GM23248 (cell line): Measurements from ENCODE around the gene GPX3. TPM values are rescaled to one million over a fixed set of nuclear protein-coding genes. Genes with fewer than 3 reads are reported as not detected.
A peak's percentile ranks its signal among the peaks of the same experiment; 100 is the strongest.

Source experiments
- DNase-seq: peaks from one replicate; pipeline ENCODE4 v3.0.0-alpha.2; 2015
- H2AFZ ChIP-seq: fragments of 200-600 bp; sonication (generic); 2 replicates; pipeline ENCODE4 v1.6.1; 2016; ENCODE audit warnings: antibody characterized with exemption
- H3F3A ChIP-seq: fragments of 200-600 bp; sonication (generic); 2 replicates; pipeline ENCODE4 v1.6.1; 2016; ENCODE audit warnings: mild to moderate bottlenecking, antibody characterized with exemption, mixed run types; ENCODE audit not compliant: insufficient read depth
- H3K27ac ChIP-seq: fragments of 200-600 bp; sonication (generic); 2 replicates; pipeline ENCODE4 v1.5.1; 2016; ENCODE audit warnings: mild to moderate bottlenecking
- H3K27me3 ChIP-seq: fragments of 200-600 bp; sonication (generic); replicated peaks from 2 replicates; pipeline ENCODE4 v1.6.1; 2016; ENCODE audit warnings: mild to moderate bottlenecking; ENCODE audit not compliant: insufficient read depth
- H3K36me3 ChIP-seq: fragments of 200-600 bp; sonication (generic); 2 replicates; pipeline ENCODE4 v1.6.1; 2016; ENCODE audit warnings: low read depth, mild to moderate bottlenecking
- H3K4me1 ChIP-seq: fragments of 200-600 bp; sonication (generic); 2 replicates; pipeline ENCODE4 v1.6.1; 2016; ENCODE audit warnings: mild to moderate bottlenecking; ENCODE audit not compliant: insufficient read depth
- H3K4me2 ChIP-seq: fragments of 200-600 bp; sonication (generic); one replicate; pipeline ENCODE4 v1.6.1; 2016; ENCODE audit warnings: mild to moderate bottlenecking; ENCODE audit not compliant: unreplicated experiment
- H3K4me3 ChIP-seq: fragments of 200-600 bp; sonication (generic); 2 replicates; pipeline ENCODE4 v1.5.1; 2016; ENCODE audit warnings: mild to moderate bottlenecking
- H3K79me2 ChIP-seq: fragments of 200-600 bp; sonication (generic); 2 replicates; pipeline ENCODE4 v1.6.1; 2016; ENCODE audit warnings: mild to moderate bottlenecking; ENCODE audit not compliant: insufficient read depth
- H3K9ac ChIP-seq: fragments of 200-600 bp; sonication (generic); 2 replicates; pipeline ENCODE4 v1.6.1; 2016; ENCODE audit warnings: mild to moderate bottlenecking
- H3K9me2 ChIP-seq: fragments of 200-600 bp; sonication (generic); 2 replicates; pipeline ENCODE4 v1.6.1; 2016; ENCODE audit warnings: mixed run types, mild to moderate bottlenecking, moderate library complexity; ENCODE audit not compliant: insufficient read depth
- H3K9me3 ChIP-seq: fragments of 200-600 bp; sonication (generic); one replicate; pipeline ENCODE4 v1.6.1; 2017; ENCODE audit warnings: low read depth
- H4K20me1 ChIP-seq: fragments of 200-600 bp; sonication (generic); 2 replicates; pipeline ENCODE4 v1.6.0; 2016; ENCODE audit not compliant: insufficient read depth
- EZH2 ChIP-seq: fragments of 200-600 bp; sonication (generic); IDR thresholded peaks from 2 replicates; pipeline ENCODE4 v1.6.1; 2018; ENCODE audit warnings: antibody characterized with exemption, mild to moderate bottlenecking; ENCODE audit not compliant: insufficient read depth, poor library complexity, severe bottlenecking
- EZH2phosphoT487 ChIP-seq: fragments of 200-600 bp; sonication (generic); IDR thresholded peaks from 2 replicates; pipeline ENCODE4 v1.6.1; 2018; ENCODE audit warnings: antibody characterized with exemption, moderate library complexity, mild to moderate bottlenecking, low read depth; ENCODE audit not compliant: insufficient read depth
- WGBS, 2 experiments: methylation state at CpG; one replicate each; pipeline ENCODE4 v1.1.6; 2015 to 2017; ENCODE audit warnings: low lambda C conversion rate in 2 of 2, low coverage in 1 of 2; ENCODE audit errors: missing lambda C conversion rate in 2 of 2; 5-methylcytosine and 5-hydroxymethylcytosine counted together
- in situ Hi-C: fragments of 300-500 bp; cut with MboI; formaldehyde crosslinking; loops from 2 replicates; pipeline ENCODE4 v1.15.0; 2020
- polyA plus RNA-seq: library from polyadenylated mRNA; unstranded; fragments of >200 nt; fragmentation: Nextera tagmentation; extraction: Ambion mirVana; gene quantifications from 2 replicates; pipeline ENCODE4 v1.2.1, GENCODE V29; 2016
- total RNA-seq: library from RNA; depleted of rRNA; stranded (reverse); fragments of >200 nt; shearing (Covaris generic); gene quantifications from 2 replicates; pipeline ENCODE4 v1.2.3, GENCODE V29; 2014

The GPX3 gene
- total and polyA plus RNA-seq, 2 experiments from 2014 or later, result 3.0 to 4.2 TPM

DNA sequence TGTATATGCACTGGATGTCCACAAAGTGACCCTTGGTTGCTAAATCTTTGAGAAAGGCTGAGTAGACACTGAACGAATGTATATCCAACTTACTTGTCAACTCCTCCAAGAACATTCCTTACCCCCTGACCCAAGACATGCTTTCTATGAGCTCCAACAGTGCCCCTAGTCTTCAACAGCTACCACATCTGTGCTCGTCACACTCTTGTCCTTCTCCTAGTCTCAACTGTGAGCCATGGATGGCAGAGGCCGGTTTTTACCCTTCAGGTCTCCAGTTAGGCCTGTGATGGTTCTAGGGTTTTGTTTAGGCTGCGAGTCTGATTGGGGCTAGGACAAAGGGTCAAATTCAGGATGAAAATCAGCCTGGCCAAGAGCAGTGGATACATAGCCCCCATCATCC, 19.0 kb upstream of the GPX3 start:
- no peaks in the 10 kb centered on the region for H3K79me2 ChIP-seq
- no peak overlapping the region for H3K4me2 ChIP-seq
- no peak overlapping the region for H3K9ac ChIP-seq
- H4K20me1 ChIP-seq, result no peaks in the 10 kb centered on the region
- H3K27ac ChIP-seq, result no peak overlapping the region
- peaks cover 7% of the 10 kb centered on the region; the same call in 1 of the 2 replicates for H3K4me1 ChIP-seq
- in situ Hi-C loops, result no loop called here
- 77 to 84% methylated on average over 4 of the region's 4 CpGs for WGBS, 2 experiments
- DNase-seq, result no peak
- H3F3A ChIP-seq, result no peaks in the 10 kb centered on the region
- H2AFZ ChIP-seq, result no peak overlapping the region
- H3K27me3 ChIP-seq, result no peaks in the 10 kb centered on the region
- no peaks in the 10 kb centered on the region for H3K9me2 ChIP-seq
- H3K36me3 ChIP-seq, result no peaks in the 10 kb centered on the region
- TF ChIP-seq EZH2phosphoT487 (no peak), EZH2 (no peak)
- H3K4me3 ChIP-seq, result no peak overlapping the region
- no peaks in the 10 kb centered on the region for H3K9me3 ChIP-seq

DNA sequence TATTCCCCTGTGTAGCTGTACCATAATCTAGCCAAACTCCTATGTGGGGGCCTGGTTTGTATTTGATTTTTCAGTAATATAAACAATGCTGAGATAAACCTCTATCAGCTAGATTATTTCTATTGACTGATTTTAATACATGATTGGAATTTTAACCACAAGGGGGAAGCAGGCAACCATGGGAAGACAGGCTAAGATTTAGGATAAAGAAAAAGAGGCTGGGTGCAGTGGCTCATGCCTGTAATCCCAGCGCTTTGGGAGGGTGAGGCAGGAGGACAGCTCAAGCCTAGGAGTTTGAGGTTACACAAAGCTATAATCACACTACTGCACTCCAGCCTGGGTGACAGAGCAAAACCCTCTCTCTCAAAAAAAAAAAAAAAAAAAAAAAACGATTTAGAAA, 18.1 kb upstream of the GPX3 start:
- DNase-seq, result peak; percentile 56
- Histone ChIP-seq H3K9me2 (no peaks in the 10 kb centered on the region), H2AFZ (no peak overlapping the region), H3K79me2 (no peaks in the 10 kb centered on the region), H3K9me3 (no peaks in the 10 kb centered on the region), H3K27me3 (no peaks in the 10 kb centered on the region), H3K4me3 (no peak overlapping the region), H3K9ac (no peak overlapping the region), H4K20me1 (no peaks in the 10 kb centered on the region), H3K36me3 (no peaks in the 10 kb centered on the region), H3K4me1 (peaks cover 8% of the 10 kb centered on the region; the same call in 1 of the 2 replicates), H3F3A (no peaks in the 10 kb centered on the region), H3K4me2 (no peak overlapping the region), H3K27ac (no peak overlapping the region)
- 6 to 18% methylated on average over 2 of the region's 2 CpGs for WGBS, 2 experiments
- in situ Hi-C loops, result no loop called here
- no peak for TF ChIP-seq EZH2
- no peak for TF ChIP-seq EZH2phosphoT487

DNA sequence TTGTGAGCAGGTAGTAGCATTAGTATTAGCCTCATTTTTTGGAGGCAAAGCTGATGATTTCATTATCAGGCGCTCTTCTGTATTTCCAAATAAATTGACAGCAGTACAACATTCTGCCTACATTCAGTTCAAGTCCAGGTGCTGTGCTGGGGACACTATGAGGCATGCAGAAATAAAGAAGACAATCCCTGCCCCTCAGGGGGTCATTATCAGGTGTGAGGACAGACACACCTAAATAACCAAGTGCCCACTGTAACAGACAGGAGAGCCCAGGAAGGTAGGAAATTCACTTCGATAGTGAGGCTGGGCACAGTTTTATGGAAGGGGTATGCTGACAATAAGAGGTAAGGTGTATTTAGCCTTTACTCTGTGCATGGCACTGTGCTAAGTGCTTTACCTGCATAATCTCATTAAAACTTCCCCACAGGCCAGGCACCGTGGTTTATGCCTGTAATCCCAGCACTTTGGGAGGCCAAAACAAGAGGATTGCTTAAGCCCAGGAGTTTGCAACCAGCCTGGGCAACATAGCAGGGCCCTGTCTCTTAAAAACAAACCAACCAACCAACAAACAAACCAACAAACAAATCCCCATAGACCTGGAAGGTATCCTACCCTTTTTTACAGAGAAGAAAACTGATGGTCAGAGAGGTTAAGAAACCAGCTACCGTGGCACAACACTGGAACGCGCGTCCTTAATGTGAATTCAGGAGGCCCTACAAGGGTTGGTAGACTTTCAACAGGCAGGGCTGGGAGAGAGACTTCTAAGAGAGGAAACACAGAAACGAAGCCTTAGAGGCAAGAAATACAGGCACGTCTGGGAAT, 17.5 kb upstream of the GPX3 start:
- Histone ChIP-seq H3K36me3 (no peaks in the 10 kb centered on the region), H3F3A (no peaks in the 10 kb centered on the region), H3K9ac (no peak overlapping the region), H3K4me2 (no peak overlapping the region), H2AFZ (no peak overlapping the region), H3K27me3 (no peaks in the 10 kb centered on the region), H3K79me2 (no peaks in the 10 kb centered on the region), H3K4me1 (peaks cover 8% of the 10 kb centered on the region; the same call in 1 of the 2 replicates), H3K9me2 (no peaks in the 10 kb centered on the region), H3K4me3 (no peak overlapping the region), H3K9me3 (no peaks in the 10 kb centered on the region), H3K27ac (no peak overlapping the region), H4K20me1 (no peaks in the 10 kb centered on the region)
- WGBS, 2 experiments, result 65 to 76% methylated on average over 9 of the region's 9 CpGs
- no peak for DNase-seq
- TF ChIP-seq EZH2phosphoT487, result no peak
- no peak for TF ChIP-seq EZH2
- in situ Hi-C loops, result no loop called here

DNA sequence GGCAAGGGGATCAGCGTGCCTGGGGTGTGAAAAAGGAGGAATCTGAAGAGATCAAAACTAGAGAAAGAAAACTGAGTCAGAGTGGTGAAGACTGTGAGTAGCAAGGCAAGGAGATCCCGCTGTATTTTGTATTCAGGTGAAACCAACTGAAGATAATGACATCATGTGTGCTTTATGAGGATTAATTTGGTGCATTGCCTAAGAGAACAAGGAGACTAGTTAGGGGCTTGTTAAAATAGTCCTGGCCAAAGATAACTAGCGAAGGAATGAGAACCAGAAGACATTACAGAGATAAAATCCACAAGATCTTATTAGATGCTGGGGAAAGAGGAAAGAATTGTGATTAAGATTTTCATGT, 16.9 kb upstream of the GPX3 start:
- no peaks in the 10 kb centered on the region for H4K20me1 ChIP-seq
- DNase-seq, result no peak
- no peaks in the 10 kb centered on the region for H3K27me3 ChIP-seq
- in situ Hi-C loops, result no loop called here
- no peaks in the 10 kb centered on the region for H3K36me3 ChIP-seq
- peaks cover 8% of the 10 kb centered on the region; the same call in 1 of the 2 replicates for H3K4me1 ChIP-seq
- no peaks in the 10 kb centered on the region for H3K9me3 ChIP-seq
- H3K4me2 ChIP-seq, result no peak overlapping the region
- H3K79me2 ChIP-seq, result no peaks in the 10 kb centered on the region
- H3K27ac ChIP-seq, result no peak overlapping the region
- TF ChIP-seq EZH2phosphoT487 (no peak), EZH2 (no peak)
- H3F3A ChIP-seq, result no peaks in the 10 kb centered on the region
- H2AFZ ChIP-seq, result no peak overlapping the region
- H3K9ac ChIP-seq, result no peak overlapping the region
- 85 to 90% methylated on average over 3 of the region's 3 CpGs for WGBS, 2 experiments
- no peak overlapping the region for H3K4me3 ChIP-seq
- no peaks in the 10 kb centered on the region for H3K9me2 ChIP-seq
